Tibial artery (tissue), 4 donors: ENCODE measurements around the gene SNTN.

Source experiments
- DNase-seq, 2 donors: peaks; one replicate each; pipeline ENCODE4 v3.0.0-alpha.2; 2019
- H3K27ac ChIP-seq, 2 donors: fragments of 200-600 bp; sonication (generic) in 1 of 2; 1 replicate in 1 of 2; 2 replicates in 1 of 2; pipeline ENCODE4 v1.5.1; 2018 to 2019; ENCODE audit warnings: mild to moderate bottlenecking in 1 of 2
- H3K27me3 ChIP-seq, 2 donors: fragments of 200-600 bp; sonication (generic) in 1 of 2; one replicate each; pipeline versions ENCODE4 v1.5.1 to v1.6.0; 2016 to 2019
- H3K36me3 ChIP-seq, 3 donors: fragments of 200-600 bp; sonication (generic) in 2 of 3; one replicate each; pipeline ENCODE4 v1.5.1; 2016 to 2019; ENCODE audit warnings: mild to moderate bottlenecking in 2 of 3
- H3K4me1 ChIP-seq, 4 donors: fragments of 200-600 bp; sonication (generic) in 2 of 4; 1 replicate in 3 of 4; 2 replicates in 1 of 4; pipeline ENCODE4 v1.5.1; 2016 to 2019
- H3K4me3 ChIP-seq, 2 donors: fragments of 200-600 bp; sonication (generic) in 1 of 2; 1 replicate in 1 of 2; 2 replicates in 1 of 2; pipeline ENCODE4 v1.5.1; 2018 to 2019; ENCODE audit warnings: mild to moderate bottlenecking in 2 of 2
- H3K9me3 ChIP-seq, 3 donors: fragments of 200-600 bp; sonication (generic) in 1 of 3; one replicate each; pipeline ENCODE4 v1.5.1; 2016 to 2019
- CTCF ChIP-seq, 2 experiments: fragments of 200-600 bp in 1 of 2; fragments of 450-650 bp in 1 of 2; IDR thresholded peaks; one replicate each; pipeline ENCODE4 v1.5.1; 2017 to 2019; ENCODE audit warnings: antibody characterized with exemption in 2 of 2, mild to moderate bottlenecking in 1 of 2, moderate library complexity in 1 of 2
- intact Hi-C: fragments of 100-400 bp; cut with DNase I; formaldehyde crosslinking; loops from one replicate; pipeline ENCODE4 v1.15.0; 2023; ENCODE audit warnings: low total_unique reads

Gene SNTN

GRCh38 chr3:63661242-63661641 is 8.8 kb downstream of the SNTN start:
- intact Hi-C loops = no loop called here
- H3K36me3 ChIP-seq = no peaks in the 10 kb centered on the region

GRCh38 chr3:63662011-63662410 is 9.5 kb downstream of the SNTN start:
- H3K36me3 ChIP-seq = no peaks in the 10 kb centered on the region
- no peak for TF ChIP-seq CTCF (IDR thresholded peaks at IDR 0.05)
- H3K27ac ChIP-seq = no peak overlapping the region
- no peaks in the 10 kb centered on the region for H3K4me1 ChIP-seq
- no peak overlapping the region for H3K4me3 ChIP-seq
- DNase-seq = no peak
- H3K9me3 ChIP-seq = no peaks in the 10 kb centered on the region
- no peaks in the 10 kb centered on the region for H3K27me3 ChIP-seq
- intact Hi-C loops = no loop called here

More at GRCh38 chr3:63661242-63661641, 8.8 kb downstream of the SNTN start:
- DNase-seq = no peak
- no peaks in the 10 kb centered on the region for H3K27me3 ChIP-seq
- no peaks in the 10 kb centered on the region for H3K4me1 ChIP-seq
- H3K27ac ChIP-seq = no peak overlapping the region
- H3K9me3 ChIP-seq = no peaks in the 10 kb centered on the region
- TF ChIP-seq CTCF (IDR thresholded peaks at IDR 0.05) = no peak
- H3K4me3 ChIP-seq = no peak overlapping the region

GRCh38 chr3:63662500-63662899 is 10.0 kb downstream of the SNTN start:
- no peak for DNase-seq
- intact Hi-C loops = no loop called here
- Histone ChIP-seq H3K36me3 (no peaks in the 10 kb centered on the region), H3K4me1 (no peaks in the 10 kb centered on the region), H3K4me3 (no peak overlapping the region), H3K27ac (no peak overlapping the region), H3K9me3 (no peaks in the 10 kb centered on the region), H3K27me3 (no peaks in the 10 kb centered on the region)
- no peak for TF ChIP-seq CTCF (IDR thresholded peaks at IDR 0.05)

- DNase-seq = no peak
- Histone ChIP-seq H3K9me3 (no peaks in the 10 kb centered on the region), H3K36me3 (no peaks in the 10 kb centered on the region), H3K4me1 (no peaks in the 10 kb centered on the region), H3K27ac (no peak overlapping the region), H3K4me3 (no peak overlapping the region), H3K27me3 (no peaks in the 10 kb centered on the region)
- intact Hi-C loops = no loop called here
- no peak for TF ChIP-seq CTCF (IDR thresholded peaks at IDR 0.05)
Observed at GRCh38 chr3:63670544-63670943, 18.1 kb downstream of the SNTN start.

- no peak for DNase-seq
- H3K4me3 ChIP-seq = no peak overlapping the region
- H3K9me3 ChIP-seq = no peaks in the 10 kb centered on the region
- no peak overlapping the region for H3K27ac ChIP-seq
- intact Hi-C loops = no loop called here
- no peaks in the 10 kb centered on the region for H3K27me3 ChIP-seq
- TF ChIP-seq CTCF (IDR thresholded peaks at IDR 0.05) = no peak
- no peaks in the 10 kb centered on the region for H3K36me3 ChIP-seq
- H3K4me1 ChIP-seq = no peaks in the 10 kb centered on the region
Observed at GRCh38 chr3:63673111-63673510, 20.6 kb downstream of the SNTN start.

GRCh38 chr3:63674586-63674985 is 22.1 kb downstream of the SNTN start:
- intact Hi-C loops = no loop called here
- H3K4me3 ChIP-seq = no peak overlapping the region
- H3K4me1 ChIP-seq = no peaks in the 10 kb centered on the region
- no peaks in the 10 kb centered on the region for H3K36me3 ChIP-seq
- no peak for DNase-seq
- H3K27me3 ChIP-seq = no peaks in the 10 kb centered on the region
- H3K9me3 ChIP-seq = no peaks in the 10 kb centered on the region
- no peak for TF ChIP-seq CTCF (IDR thresholded peaks at IDR 0.05)
- H3K27ac ChIP-seq = no peak overlapping the region
